NCI-H2171 (cell line): ENCODE results near the gene EPHA8.

Experiments
- DNase-seq: peaks from one replicate; lab custom pipeline; 2025; lab: John Stamatoyannopoulos, UW

The EPHA8 gene

GRCh38 chr1:22567197-22567596 lies 3.9 kb downstream of the EPHA8 start:
- DNase-seq, result no peak

GRCh38 chr1:22567994-22568393 lies 4.7 kb downstream of the EPHA8 start:
- DNase-seq, result no peak

- DNase-seq, result no peak
These were observed 6.0 kb downstream of the EPHA8 start for GRCh38 chr1:22569269-22569668.

- no peak for DNase-seq
These were observed 7.0 kb downstream of the EPHA8 start for GRCh38 chr1:22570140-22570909.

GRCh38 chr1:22572818-22573217 lies 9.5 kb downstream of the EPHA8 start:
- DNase-seq, result peak; percentile 14

- no peak for DNase-seq
These were observed 9.9 kb downstream of the EPHA8 start for GRCh38 chr1:22573237-22573636.

- no peak for DNase-seq
These were observed 12.4 kb downstream of the EPHA8 start for GRCh38 chr1:22575532-22576149.

- DNase-seq, result no peak
These were observed 12.9 kb downstream of the EPHA8 start for GRCh38 chr1:22576150-22576544.

GRCh38 chr1:22576617-22577016 lies 13.3 kb downstream of the EPHA8 start:
- no peak for DNase-seq

GRCh38 chr1:22578732-22579361 lies 15.6 kb downstream of the EPHA8 start:
- no peak for DNase-seq

- no peak for DNase-seq
These were observed 16.4 kb downstream of the EPHA8 start for GRCh38 chr1:22579541-22580155.

GRCh38 chr1:22582661-22583635 lies 19.7 kb downstream of the EPHA8 start:
- no peak for DNase-seq

GRCh38 chr1:22584001-22584562 lies 20.8 kb downstream of the EPHA8 start:
- no peak for DNase-seq

GRCh38 chr1:22584970-22585369 lies 21.7 kb downstream of the EPHA8 start:
- DNase-seq, result no peak

GRCh38 chr1:22585471-22585870 lies 22.2 kb downstream of the EPHA8 start:
- DNase-seq, result no peak

- DNase-seq, result no peak
These were observed 23.3 kb downstream of the EPHA8 start for GRCh38 chr1:22586356-22587130.

- DNase-seq, result no peak
These were observed 24.0 kb downstream of the EPHA8 start for GRCh38 chr1:22587247-22587646.

GRCh38 chr1:22588899-22589422 lies 25.7 kb downstream of the EPHA8 start:
- no peak for DNase-seq

GRCh38 chr1:22591576-22591975 lies 28.3 kb downstream of the EPHA8 start:
- no peak for DNase-seq

GRCh38 chr1:22592051-22592450 lies 28.8 kb downstream of the EPHA8 start:
- no peak for DNase-seq
